IPS-20b (cell line): ENCODE results near the gene NAV2.

Source experiments
- H3K27ac ChIP-seq: one replicate; pipeline ENCODE4 v1.5.1; 2013; ENCODE audit warnings: low read length
- H3K27me3 ChIP-seq: 2 replicates; pipeline ENCODE4 v1.6.1; 2013; ENCODE audit warnings: mild to moderate bottlenecking, low read length, inconsistent platforms; ENCODE audit not compliant: insufficient read depth
- H3K36me3 ChIP-seq: 2 replicates; pipeline ENCODE4 v1.6.1; 2013; ENCODE audit warnings: low read depth, mild to moderate bottlenecking, inconsistent platforms, low read length, moderate library complexity; ENCODE audit not compliant: insufficient read depth
- H3K4me1 ChIP-seq: 2 replicates; pipeline ENCODE4 v1.6.1; 2013; ENCODE audit warnings: mild to moderate bottlenecking, control low read depth, inconsistent platforms, low read length, moderate library complexity; ENCODE audit not compliant: insufficient read depth
- H3K4me3 ChIP-seq: 2 replicates; pipeline ENCODE4 v1.5.1; 2013; ENCODE audit warnings: mild to moderate bottlenecking, low read length, inconsistent platforms
- H3K9ac ChIP-seq: 2 replicates; pipeline ENCODE4 v1.6.1; 2013; ENCODE audit warnings: low read depth, mild to moderate bottlenecking, inconsistent platforms, low read length, moderate library complexity
- H3K9me3 ChIP-seq: 2 replicates; pipeline ENCODE4 v1.6.1; 2013; ENCODE audit warnings: mild to moderate bottlenecking, low read depth, low read length, inconsistent platforms; ENCODE audit not compliant: insufficient read depth

NAV2 gene

GRCh38 chr11:20015101-20015500 is 302.5 kb downstream of the NAV2 start:
- Histone ChIP-seq H3K27me3 (no peaks in the 10 kb centered on the region), H3K9me3 (no peaks in the 10 kb centered on the region), H3K4me3 (no peak overlapping the region), H3K4me1 (peaks cover 16% of the 10 kb centered on the region; the same call in 1 of the 2 replicates), H3K36me3 (0 out of 2 replicates have a peak, but pooled peaks cover 3% of the 10 kb centered on the region), H3K27ac (no peak overlapping the region), H3K9ac (no peak overlapping the region)

GRCh38 chr11:20015529-20016427 is 303.1 kb downstream of the NAV2 start:
- Histone ChIP-seq H3K27ac (no peak overlapping the region), H3K4me1 (peaks cover 18% of the 10 kb centered on the region; the same call in 1 of the 2 replicates), H3K36me3 (0 out of 2 replicates have a peak, but pooled peaks cover 3% of the 10 kb centered on the region), H3K27me3 (no peaks in the 10 kb centered on the region), H3K4me3 (no peak overlapping the region), H3K9ac (no peak overlapping the region), H3K9me3 (no peaks in the 10 kb centered on the region)

GRCh38 chr11:20016526-20016925 is 303.9 kb downstream of the NAV2 start:
- Histone ChIP-seq H3K4me1 (peaks cover 26% of the 10 kb centered on the region), H3K27me3 (no peaks in the 10 kb centered on the region), H3K27ac (no peak overlapping the region), H3K9ac (no peak overlapping the region), H3K4me3 (no peak overlapping the region), H3K9me3 (no peaks in the 10 kb centered on the region), H3K36me3 (0 out of 2 replicates have a peak, but pooled peaks cover 3% of the 10 kb centered on the region)

DNA sequence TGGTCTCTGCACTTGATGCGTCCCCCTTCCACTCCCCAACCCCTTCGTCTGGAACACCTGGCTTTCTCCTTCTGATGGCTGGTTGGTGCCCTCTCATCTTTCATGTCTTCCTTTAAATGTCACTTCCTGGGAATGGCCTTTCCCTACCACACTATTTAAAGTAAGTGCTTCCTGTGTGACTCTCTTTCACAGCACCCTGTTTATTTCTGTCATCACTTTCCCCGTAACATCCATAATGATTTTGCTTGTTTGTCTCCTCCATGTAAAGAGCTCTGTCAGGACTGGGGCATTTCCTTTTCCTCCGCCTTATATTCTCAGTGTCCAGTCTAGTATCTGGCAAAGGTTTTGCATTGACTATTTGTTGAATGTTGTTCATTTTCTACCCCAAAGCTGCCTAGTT is 304.7 kb downstream of the NAV2 start:
- 0 out of 2 replicates have a peak, but pooled peaks cover 3% of the 10 kb centered on the region for H3K36me3 ChIP-seq
- no peaks in the 10 kb centered on the region for H3K27me3 ChIP-seq
- H3K4me1 ChIP-seq, result peaks cover 34% of the 10 kb centered on the region
- no peak overlapping the region for H3K27ac ChIP-seq
- H3K9me3 ChIP-seq, result no peaks in the 10 kb centered on the region
- H3K9ac ChIP-seq, result no peak overlapping the region
- H3K4me3 ChIP-seq, result no peak overlapping the region

GRCh38 chr11:20020198-20020597 is 307.6 kb downstream of the NAV2 start:
- 0 out of 2 replicates have a peak, but pooled peaks cover 3% of the 10 kb centered on the region for H3K36me3 ChIP-seq
- H3K9me3 ChIP-seq, result no peaks in the 10 kb centered on the region
- no peak overlapping the region for H3K4me3 ChIP-seq
- H3K9ac ChIP-seq, result no peak overlapping the region
- H3K27me3 ChIP-seq, result no peaks in the 10 kb centered on the region; the same call in 1 of the 2 replicates
- H3K27ac ChIP-seq, result no peak overlapping the region
- H3K4me1 ChIP-seq, result peaks cover 47% of the 10 kb centered on the region

- Histone ChIP-seq H3K9ac (no peak overlapping the region), H3K9me3 (no peaks in the 10 kb centered on the region), H3K27ac (no peak overlapping the region), H3K4me1 (peaks cover 47% of the 10 kb centered on the region), H3K36me3 (0 out of 2 replicates have a peak, but pooled peaks cover 3% of the 10 kb centered on the region), H3K27me3 (no peaks in the 10 kb centered on the region; the same call in 1 of the 2 replicates), H3K4me3 (no peak overlapping the region)
Observed at GRCh38 chr11:20020716-20021115, 308.1 kb downstream of the NAV2 start.

GRCh38 chr11:20021212-20021611 is 308.6 kb downstream of the NAV2 start:
- H3K4me3 ChIP-seq, result peak overlapping the region; percentile 80
- H3K27ac ChIP-seq, result no peak overlapping the region
- H3K36me3 ChIP-seq, result 0 out of 2 replicates have a peak, but pooled peaks cover 3% of the 10 kb centered on the region

GRCh38 chr11:20021771-20022362 is 309.2 kb downstream of the NAV2 start:
- Histone ChIP-seq H3K9ac (peak overlapping the region; percentile 77; the same call in 1 of the 2 replicates), H3K27ac (peak overlapping the region; percentile 15), H3K9me3 (no peaks in the 10 kb centered on the region), H3K4me3 (peak overlapping the region; percentile 80), H3K36me3 (0 out of 2 replicates have a peak, but pooled peaks cover 3% of the 10 kb centered on the region), H3K4me1 (peaks cover 51% of the 10 kb centered on the region), H3K27me3 (no peaks in the 10 kb centered on the region; the same call in 1 of the 2 replicates)

More at GRCh38 chr11:20021212-20021611, 308.6 kb downstream of the NAV2 start:
- Histone ChIP-seq H3K9me3 (no peaks in the 10 kb centered on the region), H3K9ac (peak overlapping the region; percentile 77; the same call in 1 of the 2 replicates), H3K27me3 (no peaks in the 10 kb centered on the region; the same call in 1 of the 2 replicates), H3K4me1 (peaks cover 49% of the 10 kb centered on the region)

DNA sequence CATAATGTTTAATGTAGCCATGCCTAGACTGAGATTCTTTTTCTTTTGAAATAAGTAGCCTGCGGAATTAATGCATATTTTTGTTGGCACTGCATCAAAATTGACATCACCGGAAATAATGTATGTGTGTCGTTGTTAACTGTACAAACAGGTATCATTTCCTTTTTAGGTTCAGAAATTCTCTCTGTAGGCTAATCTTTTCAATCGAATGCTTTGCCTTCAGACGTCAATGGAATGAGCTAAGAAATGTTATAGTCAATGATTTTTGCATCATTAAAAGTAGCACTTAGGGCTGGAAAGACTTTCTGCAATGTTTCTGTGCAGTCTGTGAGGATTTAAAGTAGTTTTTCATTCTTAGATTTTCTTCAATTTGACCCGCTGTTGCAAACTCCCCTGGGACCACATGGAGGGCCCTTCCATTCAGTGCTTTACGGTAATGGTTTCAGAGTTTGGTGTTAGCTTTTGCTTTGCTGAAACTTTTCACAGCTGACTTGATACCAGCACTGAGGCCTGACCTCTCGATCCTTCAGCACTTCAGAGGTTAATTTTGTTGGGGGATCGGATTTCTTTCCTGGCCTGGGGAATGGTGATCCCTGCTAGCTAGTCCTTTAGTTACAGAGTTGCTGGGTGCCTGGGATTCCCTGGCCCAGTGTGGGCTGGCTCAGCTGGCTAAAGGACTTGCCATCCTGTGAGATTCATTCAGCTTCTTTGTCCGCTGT is 309.9 kb downstream of the NAV2 start:
- peak overlapping the region; percentile 77 for H3K9ac ChIP-seq
- peak overlapping the region; percentile 35 for H3K27ac ChIP-seq
- H3K4me3 ChIP-seq, result peak overlapping the region; percentile 80
- 0 out of 2 replicates have a peak, but pooled peaks cover 3% of the 10 kb centered on the region for H3K36me3 ChIP-seq
- H3K4me1 ChIP-seq, result peaks cover 52% of the 10 kb centered on the region
- H3K27me3 ChIP-seq, result no peaks in the 10 kb centered on the region; the same call in 1 of the 2 replicates
- no peaks in the 10 kb centered on the region for H3K9me3 ChIP-seq

DNA sequence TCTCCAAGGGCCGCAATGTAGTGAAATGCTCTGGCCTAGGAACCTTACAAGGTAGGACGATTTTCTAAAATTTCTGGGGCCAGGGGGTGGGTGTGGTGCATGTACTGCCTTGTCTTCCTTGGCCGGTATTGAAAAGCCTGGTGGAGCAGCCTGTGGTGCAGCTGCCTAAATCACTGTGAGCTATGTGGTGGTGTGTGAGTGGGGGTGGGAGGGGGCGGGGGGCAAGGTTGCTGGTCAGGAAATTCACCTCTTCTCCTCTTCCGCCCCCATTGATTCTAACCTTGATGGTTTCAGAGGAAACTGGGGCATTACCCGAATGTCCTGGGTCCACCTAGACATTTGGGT is 310.4 kb downstream of the NAV2 start:
- peaks cover 57% of the 10 kb centered on the region for H3K4me1 ChIP-seq
- peak overlapping the region; percentile 35 for H3K27ac ChIP-seq
- peak overlapping the region; percentile 77 for H3K9ac ChIP-seq

More for the DNA sequence above, 310.4 kb downstream of the NAV2 start:
- H3K9me3 ChIP-seq, result no peaks in the 10 kb centered on the region
- H3K27me3 ChIP-seq, result no peaks in the 10 kb centered on the region; the same call in 1 of the 2 replicates
- 0 out of 2 replicates have a peak, but pooled peaks cover 3% of the 10 kb centered on the region for H3K36me3 ChIP-seq
- H3K4me3 ChIP-seq, result peak overlapping the region; percentile 80
